NCI-H748 treated with DMSO at 0.1 percent for 48 hours (cell line): Measurements from ENCODE around the gene MCF2L.

Source experiments
- DNase-seq: peaks from one replicate; lab custom pipeline; 2025; lab: John Stamatoyannopoulos, UW

Gene MCF2L

GRCh38 chr13:113114511-113115362 lies 145.7 kb downstream of the MCF2L start:
- no peak for DNase-seq

- no peak for DNase-seq
Observed at GRCh38 chr13:113115363-113116205, 146.6 kb downstream of the MCF2L start.

DNA sequence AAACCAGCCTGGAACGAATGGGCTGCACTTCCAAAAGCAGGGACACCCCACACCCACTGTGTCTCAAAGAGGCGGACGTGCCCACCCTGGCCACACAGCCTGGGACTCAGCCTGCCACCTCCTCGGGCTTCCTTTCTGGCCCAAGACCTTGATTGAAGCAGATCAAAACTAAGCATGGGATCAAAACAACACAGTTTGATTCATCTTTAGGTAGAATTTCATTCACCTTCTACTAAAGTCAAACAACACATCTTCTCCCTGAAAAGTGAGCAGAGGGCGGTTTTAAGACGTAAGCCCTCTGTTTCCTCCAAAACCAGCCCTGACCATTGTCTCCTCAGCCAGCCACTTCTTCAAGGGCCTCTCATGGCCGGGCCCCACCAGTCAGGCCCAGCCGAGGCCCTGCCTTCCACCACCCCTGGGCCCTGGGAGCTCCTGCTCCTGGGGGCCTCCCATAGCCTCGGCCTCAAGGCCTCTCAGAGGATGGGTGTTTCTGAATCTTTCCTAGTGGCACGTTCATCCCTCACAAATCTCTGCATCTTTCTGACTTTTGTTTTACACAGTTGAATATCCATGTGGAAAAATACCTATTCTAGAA lies 147.3 kb downstream of the MCF2L start:
- DNase-seq = no peak

- DNase-seq = no peak
Observed at GRCh38 chr13:113116871-113117271, 147.9 kb downstream of the MCF2L start.

DNA sequence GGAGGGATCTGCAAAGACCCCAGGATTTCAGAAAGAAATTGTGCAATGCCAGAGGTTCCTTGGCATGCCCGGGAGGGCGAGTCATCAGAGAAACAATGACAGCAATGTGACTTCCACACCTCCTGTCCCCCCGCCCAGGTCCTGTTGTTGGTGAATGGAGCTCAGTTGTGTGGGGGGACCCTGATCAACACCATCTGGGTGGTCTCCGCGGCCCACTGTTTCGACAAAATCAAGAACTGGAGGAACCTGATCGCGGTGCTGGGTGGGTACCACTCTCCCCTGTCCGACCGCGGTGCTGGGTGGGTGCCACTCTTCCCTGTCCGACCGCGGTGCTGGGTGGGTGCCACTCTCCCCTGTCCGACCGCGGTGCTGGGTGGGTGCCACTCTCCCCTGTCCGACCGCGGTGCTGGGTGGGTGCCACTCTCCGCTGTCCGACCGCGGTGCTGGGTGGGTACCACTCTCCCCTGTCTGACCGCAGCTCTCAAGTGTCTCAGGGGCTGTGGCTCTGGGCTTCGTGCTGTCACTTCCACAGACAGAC lies 148.4 kb downstream of the MCF2L start:
- no peak for DNase-seq

DNA sequence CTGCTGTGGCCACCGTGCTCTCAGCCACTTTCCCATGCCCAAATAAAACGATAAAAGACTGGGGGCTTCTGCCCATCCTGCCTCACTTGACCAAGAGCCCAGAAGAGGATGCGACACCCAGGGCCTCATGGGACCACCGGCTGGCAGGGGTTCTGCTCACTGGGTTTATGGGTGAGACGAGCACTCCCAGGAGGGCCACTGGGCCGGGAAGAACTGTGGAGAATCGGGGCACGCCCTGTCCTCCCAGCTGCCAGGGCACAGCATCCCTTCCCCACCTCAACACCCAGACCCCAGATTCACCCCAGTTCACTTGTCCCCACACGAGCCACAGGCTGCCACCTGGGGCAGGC lies 148.9 kb downstream of the MCF2L start:
- no peak for DNase-seq

GRCh38 chr13:113118261-113119021 lies 149.4 kb downstream of the MCF2L start:
- DNase-seq = no peak

DNA sequence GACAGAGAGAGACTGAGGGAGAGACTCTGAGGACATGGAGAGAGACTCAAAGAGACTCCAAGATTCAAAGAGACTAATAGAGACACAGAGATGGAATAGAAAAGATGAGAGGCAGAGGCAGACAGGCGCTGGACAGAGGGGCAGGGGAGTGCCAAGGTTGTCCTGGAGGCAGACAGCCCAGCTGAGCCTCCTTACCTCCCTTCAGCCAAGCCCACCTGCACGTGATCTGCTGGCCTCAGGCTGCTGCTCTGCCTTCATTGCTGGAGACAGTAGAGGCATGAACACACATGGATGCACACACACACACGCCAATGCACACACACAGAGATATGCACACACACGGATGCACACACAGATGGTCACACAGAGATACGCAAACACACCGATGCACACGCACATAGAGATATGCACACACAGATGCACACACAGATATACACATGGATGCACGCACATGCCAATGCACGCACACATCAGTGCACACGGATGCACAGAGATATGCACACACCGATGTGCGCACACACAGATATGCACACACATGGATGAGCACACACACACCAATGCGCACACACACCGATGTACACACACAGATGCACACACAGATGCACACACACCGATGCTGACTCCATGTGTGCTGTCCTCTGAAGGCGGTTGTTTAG lies 150.3 kb downstream of the MCF2L start:
- no peak for DNase-seq

DNA sequence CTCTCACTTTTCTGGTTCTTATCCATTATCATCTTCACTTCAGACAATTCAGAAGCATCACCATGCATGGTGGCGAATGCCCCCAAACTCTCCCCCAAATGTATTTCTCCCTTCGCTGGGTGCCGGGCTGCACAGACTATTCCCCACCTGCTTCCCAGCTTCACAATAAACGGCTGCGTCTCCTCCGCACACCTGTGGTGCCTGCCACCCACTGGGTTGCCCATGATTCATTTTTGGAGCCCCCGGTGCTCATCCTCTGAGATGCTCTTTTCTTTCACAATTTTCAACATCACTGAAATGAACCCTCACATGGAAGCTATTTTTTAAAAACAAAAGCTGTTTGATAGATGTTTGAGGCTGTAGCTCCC lies 150.8 kb downstream of the MCF2L start:
- no peak for DNase-seq

- no peak for DNase-seq
Observed at GRCh38 chr13:113120300-113121182, 151.5 kb downstream of the MCF2L start.

DNA sequence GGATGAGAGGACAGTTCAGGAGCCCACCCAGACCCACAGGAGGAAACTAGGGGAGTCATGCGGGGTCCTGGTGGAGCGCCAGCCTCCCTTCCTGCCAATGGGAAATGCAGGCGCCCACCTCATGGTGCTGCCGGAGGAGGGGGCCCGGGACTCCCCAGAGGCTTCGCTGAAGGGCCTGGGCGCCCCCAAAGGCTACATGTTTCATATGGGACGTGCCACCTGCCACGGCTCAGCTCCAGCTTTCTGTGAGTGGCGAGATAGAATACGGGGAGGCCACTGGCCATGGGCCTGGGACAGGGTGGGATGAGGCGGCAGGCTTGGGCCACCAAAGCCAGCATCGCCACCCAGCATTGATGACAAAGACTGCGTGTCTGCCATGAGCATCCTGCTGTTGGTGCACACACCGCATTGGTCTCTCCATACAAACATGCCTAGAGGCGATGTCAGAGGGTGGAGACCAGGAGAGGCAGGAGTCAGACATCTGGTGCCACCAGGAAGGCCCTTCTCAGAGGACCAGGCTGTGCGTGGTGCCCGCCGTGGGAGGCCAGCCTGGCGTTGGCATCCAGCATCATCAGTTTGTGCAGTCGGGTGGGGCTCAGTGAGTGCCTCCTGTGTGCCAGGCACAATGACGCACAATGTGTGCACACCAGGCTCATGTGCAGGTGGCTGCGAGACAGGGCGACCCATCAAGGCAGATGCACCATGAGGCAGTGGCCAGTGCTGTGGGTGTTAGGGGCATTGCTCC lies 152.3 kb downstream of the MCF2L start:
- DNase-seq = no peak

DNA sequence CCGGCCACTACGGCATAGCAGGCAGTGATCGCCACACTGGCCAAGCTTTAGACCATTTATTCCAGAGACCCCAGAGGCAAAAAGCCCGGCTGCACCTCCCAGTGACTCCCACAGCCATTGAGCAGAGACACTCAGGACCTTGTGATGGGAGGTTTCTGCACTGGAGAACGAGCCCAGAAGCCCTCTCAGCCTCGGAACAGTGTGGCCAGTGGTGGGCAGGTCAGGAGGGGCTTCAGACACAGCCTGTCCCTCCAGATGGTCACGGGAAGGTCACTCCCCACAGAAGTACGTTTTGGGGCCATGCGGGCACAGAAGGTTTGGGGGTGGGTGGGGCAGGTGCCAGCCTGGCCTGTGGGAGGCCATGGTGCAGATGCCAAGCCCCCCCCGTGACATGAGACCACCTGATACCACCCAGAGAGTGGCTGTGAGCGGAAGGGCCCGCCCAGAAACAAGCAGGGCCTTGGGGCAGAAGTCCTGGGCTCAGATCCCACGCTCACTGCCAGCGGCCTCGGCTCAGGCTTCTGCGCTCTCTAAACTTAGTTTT lies 153.0 kb downstream of the MCF2L start:
- DNase-seq = no peak

GRCh38 chr13:113122550-113123225 lies 153.7 kb downstream of the MCF2L start, which contains the start of gene F10:
Gene F10, plus strand, starts transcription at chr13:113122799. Its CDS starts 57 bp downstream, at chr13:113122856.
- DNase-seq = no peak

DNA sequence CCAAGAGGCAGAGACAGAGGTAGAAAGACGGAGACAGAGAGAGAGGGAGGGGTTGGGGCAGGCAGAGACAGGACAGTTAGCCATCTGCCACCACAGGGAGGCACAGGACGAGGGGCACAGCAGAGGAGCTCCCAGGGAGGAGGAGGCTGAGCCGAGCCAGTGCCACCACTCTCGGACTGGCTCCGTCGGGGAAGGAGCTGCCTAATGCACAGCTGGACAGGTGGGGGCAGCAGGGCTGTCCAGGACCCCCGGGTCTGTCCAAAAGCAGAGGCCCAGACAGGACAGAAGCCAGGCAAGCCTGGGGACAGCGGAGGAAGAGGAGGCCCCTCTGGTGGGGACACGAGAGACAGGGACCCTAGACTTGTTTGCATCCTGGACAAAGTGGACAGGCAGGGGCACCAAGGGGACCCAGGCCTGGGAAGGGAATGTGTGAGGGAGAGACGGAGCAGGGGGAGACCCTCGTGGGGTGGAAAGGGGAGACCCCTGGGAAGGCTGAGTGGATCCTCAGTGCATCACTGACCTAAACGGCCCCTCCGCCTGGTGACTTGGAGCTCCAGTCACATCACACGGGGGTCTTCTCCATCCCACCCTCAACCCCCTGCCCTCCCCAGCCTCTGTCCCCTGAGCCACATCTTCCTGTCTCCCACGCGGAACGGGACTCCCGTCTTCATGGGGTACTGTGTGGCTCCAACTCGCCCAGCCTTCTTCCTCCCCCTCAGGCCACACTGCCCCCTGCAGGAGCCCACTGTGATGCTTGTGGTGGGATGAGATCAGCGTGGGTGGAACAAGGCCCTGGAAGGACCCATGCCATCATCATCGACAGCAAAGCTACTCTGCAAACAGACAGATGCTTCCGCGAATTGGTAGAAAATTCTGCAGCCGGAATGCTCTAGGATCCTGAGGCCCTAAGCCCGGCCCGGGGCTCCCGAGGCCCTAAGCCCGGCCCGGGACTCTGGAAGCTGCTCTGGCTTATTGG lies 154.5 kb downstream of the MCF2L start:
- DNase-seq = no peak

- DNase-seq = no peak
Observed at GRCh38 chr13:113124211-113124970, 155.4 kb downstream of the MCF2L start.

DNA sequence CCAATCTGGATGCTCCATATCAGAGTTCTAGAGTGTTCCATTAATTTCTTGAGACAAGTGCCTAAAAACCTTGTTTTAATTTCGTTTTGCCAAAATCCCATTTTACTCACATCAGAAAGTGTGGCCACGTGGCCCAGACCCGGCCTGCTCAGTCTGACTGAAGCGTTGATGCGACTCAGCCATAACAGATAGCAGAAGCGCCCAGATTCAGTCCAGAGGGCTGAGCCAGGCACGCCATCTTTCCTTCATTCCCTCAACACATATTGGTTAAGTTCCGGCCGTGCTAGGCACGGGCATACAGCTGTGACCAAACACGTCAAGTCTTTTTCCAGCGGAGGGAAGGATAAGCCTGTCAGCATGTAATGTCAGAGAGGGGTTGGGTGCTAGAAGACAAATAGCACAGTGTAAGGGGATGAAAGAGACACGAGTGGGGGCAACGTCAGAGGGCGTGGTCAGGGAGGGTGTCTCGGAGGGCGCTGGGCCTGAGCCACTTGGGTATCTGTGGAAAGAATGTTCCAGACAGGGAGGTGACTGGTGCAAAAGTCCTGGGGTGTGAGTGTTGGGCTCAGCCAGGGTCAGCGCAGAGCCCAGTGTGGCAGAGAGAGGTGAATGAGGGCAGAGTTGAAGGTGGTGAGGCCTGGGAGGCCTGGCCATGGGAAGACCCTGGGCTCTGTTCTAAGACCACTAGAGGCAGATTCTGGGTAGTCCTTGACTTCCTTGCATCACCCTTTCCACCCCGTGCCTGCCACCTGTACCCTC lies 156.7 kb downstream of the MCF2L start:
- no peak for DNase-seq
